ENCODE data around the gene APOBEC2.
"Not testable (repeated sequence)": the region's sequence is repeated elsewhere in the genome, so short reads cannot be mapped to it uniquely, and the experiment has no call there.

GRCh38 chr6:41006980-41007379, 46.0 kb upstream of the APOBEC2 start:
- TF ChIP-seq POLR2A, CTCF (IDR thresholded peaks at IDR 0.05): not testable (repeated sequence)

Measured in lower leg skin (tissue), 3 donors.